ENCODE measurements around the gene DRC7. TPM values are rescaled to one million over a fixed set of nuclear protein-coding genes. Genes with fewer than 3 reads are reported as not detected.
A peak's percentile ranks its signal among the peaks of the same experiment; 100 is the strongest.

Gene DRC7
- not detected in 2 replicates for total RNA-seq (2014; rRNA removed; shearing (Covaris generic))
- polyA plus RNA-seq (2015; cell fraction: cytosol; rRNA removed): not detected in 2 replicates
- not detected in 2 replicates for polyA plus RNA-seq (2015; cell fraction: nucleus; rRNA removed)

- in situ Hi-C loops (cut with HindIII; ENCODE audit: low pct_unique_long_range_greater_than_20kb, low sequenced_read_pairs): no loop called here
- peak; percentile 67 for DNase-seq (ENCODE audit: low read depth, low spot score)
Measured at GRCh38 chr16:57694725-57695679, at the start of gene DRC7. Gene DRC7 (plus strand): TSS chr16:57694806. CDS start chr16:57697950, 3,144 bp downstream.

- no peak for DNase-seq (ENCODE audit: low read depth, low spot score)
- in situ Hi-C loops (cut with HindIII; ENCODE audit: low pct_unique_long_range_greater_than_20kb, low sequenced_read_pairs): no loop called here
Measured at GRCh38 chr16:57645169-57645568, 49.4 kb upstream of the DRC7 start.

- in situ Hi-C loops (cut with HindIII; ENCODE audit: low pct_unique_long_range_greater_than_20kb, low sequenced_read_pairs): no loop called here
- no peak for DNase-seq (ENCODE audit: low read depth, low spot score)
Measured at GRCh38 chr16:57645691-57646387, 48.8 kb upstream of the DRC7 start.

- no peak for DNase-seq (ENCODE audit: low read depth, low spot score)
- in situ Hi-C loops (cut with HindIII; ENCODE audit: low pct_unique_long_range_greater_than_20kb, low sequenced_read_pairs): no loop called here
Measured at GRCh38 chr16:57646388-57647039, 48.1 kb upstream of the DRC7 start.

- DNase-seq (ENCODE audit: low read depth, low spot score): no peak
- in situ Hi-C loops (cut with HindIII; ENCODE audit: low pct_unique_long_range_greater_than_20kb, low sequenced_read_pairs): no loop called here
Measured at GRCh38 chr16:57647136-57647875, 47.3 kb upstream of the DRC7 start.

GRCh38 chr16:57648125-57648524 lies 46.5 kb upstream of the DRC7 start:
- no peak for DNase-seq (ENCODE audit: low read depth, low spot score)
- in situ Hi-C loops (cut with HindIII; ENCODE audit: low pct_unique_long_range_greater_than_20kb, low sequenced_read_pairs): no loop called here

- peak; percentile 83 for DNase-seq (ENCODE audit: low read depth, low spot score)
- in situ Hi-C loops (cut with HindIII; ENCODE audit: low pct_unique_long_range_greater_than_20kb, low sequenced_read_pairs): no loop called here
Measured at GRCh38 chr16:57648581-57649442, 45.8 kb upstream of the DRC7 start.

- no peak for DNase-seq (ENCODE audit: low read depth, low spot score)
- in situ Hi-C loops (cut with HindIII; ENCODE audit: low pct_unique_long_range_greater_than_20kb, low sequenced_read_pairs): no loop called here
Measured at GRCh38 chr16:57649443-57649751, 45.2 kb upstream of the DRC7 start.

- DNase-seq (ENCODE audit: low read depth, low spot score): no peak
- in situ Hi-C loops (cut with HindIII; ENCODE audit: low pct_unique_long_range_greater_than_20kb, low sequenced_read_pairs): no loop called here
Measured at GRCh38 chr16:57649846-57650245, 44.8 kb upstream of the DRC7 start.

GRCh38 chr16:57651344-57652333 lies 43.0 kb upstream of the DRC7 start:
- no peak for DNase-seq (ENCODE audit: low read depth, low spot score)
- in situ Hi-C loops (cut with HindIII; ENCODE audit: low pct_unique_long_range_greater_than_20kb, low sequenced_read_pairs): no loop called here

GRCh38 chr16:57652695-57653471 lies 41.7 kb upstream of the DRC7 start:
- in situ Hi-C loops (cut with HindIII; ENCODE audit: low pct_unique_long_range_greater_than_20kb, low sequenced_read_pairs): no loop called here
- DNase-seq (ENCODE audit: low read depth, low spot score): no peak

GRCh38 chr16:57653936-57654335 lies 40.7 kb upstream of the DRC7 start:
- in situ Hi-C loops (cut with HindIII; ENCODE audit: low pct_unique_long_range_greater_than_20kb, low sequenced_read_pairs): no loop called here
- DNase-seq (ENCODE audit: low read depth, low spot score): no peak

GRCh38 chr16:57656342-57656955 lies 38.2 kb upstream of the DRC7 start:
- DNase-seq (ENCODE audit: low read depth, low spot score): no peak
- in situ Hi-C loops (cut with HindIII; ENCODE audit: low pct_unique_long_range_greater_than_20kb, low sequenced_read_pairs): no loop called here

- in situ Hi-C loops (cut with HindIII; ENCODE audit: low pct_unique_long_range_greater_than_20kb, low sequenced_read_pairs): no loop called here
- DNase-seq (ENCODE audit: low read depth, low spot score): no peak
Measured at GRCh38 chr16:57657228-57657627, 37.4 kb upstream of the DRC7 start.
